ENCODE results near the gene DHRS7B.

DHRS7B gene

GRCh38 chr17:21208352-21208751, 81.6 kb downstream of the DHRS7B start:
- no peak for DNase-seq (ENCODE audit: low read depth)
- H3K4me3 ChIP-seq (ENCODE audit: low read length) = no peak overlapping the region
- no peak for TF ChIP-seq CTCF (IDR thresholded peaks at IDR 0.05; ENCODE audit: insufficient read depth, low read depth, low read length, missing control alignments)

- TF ChIP-seq CTCF (IDR thresholded peaks at IDR 0.05; ENCODE audit: insufficient read depth, low read depth, low read length, missing control alignments) = no peak
- H3K4me3 ChIP-seq (ENCODE audit: low read length) = no peak overlapping the region
- no peak for DNase-seq (ENCODE audit: low read depth)
Measured at GRCh38 chr17:21209511-21210175, 82.9 kb downstream of the DHRS7B start.

GRCh38 chr17:21210411-21211076, 83.8 kb downstream of the DHRS7B start:
- H3K4me3 ChIP-seq (ENCODE audit: low read length) = no peak overlapping the region
- no peak for DNase-seq (ENCODE audit: low read depth)
- no peak for TF ChIP-seq CTCF (IDR thresholded peaks at IDR 0.05; ENCODE audit: insufficient read depth, low read depth, low read length, missing control alignments)

GRCh38 chr17:21211825-21212479, 85.2 kb downstream of the DHRS7B start:
- peak; percentile 62 for DNase-seq (ENCODE audit: low read depth)
- no peak overlapping the region for H3K4me3 ChIP-seq (ENCODE audit: low read length)
- no peak for TF ChIP-seq CTCF (IDR thresholded peaks at IDR 0.05; ENCODE audit: insufficient read depth, low read depth, low read length, missing control alignments)

GRCh38 chr17:21212826-21213637, 86.3 kb downstream of the DHRS7B start:
- peak overlapping the region; percentile 81 for H3K4me3 ChIP-seq (ENCODE audit: low read length)
- no peak for TF ChIP-seq CTCF (IDR thresholded peaks at IDR 0.05; ENCODE audit: insufficient read depth, low read depth, low read length, missing control alignments)
- no peak for DNase-seq (ENCODE audit: low read depth)

GRCh38 chr17:21213638-21214014, 86.9 kb downstream of the DHRS7B start:
- peak overlapping the region; percentile 81 for H3K4me3 ChIP-seq (ENCODE audit: low read length)
- DNase-seq (ENCODE audit: low read depth) = peak; percentile 48
- TF ChIP-seq CTCF (IDR thresholded peaks at IDR 0.05; ENCODE audit: insufficient read depth, low read depth, low read length, missing control alignments) = no peak

Data from epithelial cell of esophagus (primary cell).